ENCODE results near the gene CASTOR1.
"Not testable (repeated sequence)": the region's sequence is repeated elsewhere in the genome, so short reads cannot be mapped to it uniquely, and the experiment has no call there.

Gene CASTOR1

DNA sequence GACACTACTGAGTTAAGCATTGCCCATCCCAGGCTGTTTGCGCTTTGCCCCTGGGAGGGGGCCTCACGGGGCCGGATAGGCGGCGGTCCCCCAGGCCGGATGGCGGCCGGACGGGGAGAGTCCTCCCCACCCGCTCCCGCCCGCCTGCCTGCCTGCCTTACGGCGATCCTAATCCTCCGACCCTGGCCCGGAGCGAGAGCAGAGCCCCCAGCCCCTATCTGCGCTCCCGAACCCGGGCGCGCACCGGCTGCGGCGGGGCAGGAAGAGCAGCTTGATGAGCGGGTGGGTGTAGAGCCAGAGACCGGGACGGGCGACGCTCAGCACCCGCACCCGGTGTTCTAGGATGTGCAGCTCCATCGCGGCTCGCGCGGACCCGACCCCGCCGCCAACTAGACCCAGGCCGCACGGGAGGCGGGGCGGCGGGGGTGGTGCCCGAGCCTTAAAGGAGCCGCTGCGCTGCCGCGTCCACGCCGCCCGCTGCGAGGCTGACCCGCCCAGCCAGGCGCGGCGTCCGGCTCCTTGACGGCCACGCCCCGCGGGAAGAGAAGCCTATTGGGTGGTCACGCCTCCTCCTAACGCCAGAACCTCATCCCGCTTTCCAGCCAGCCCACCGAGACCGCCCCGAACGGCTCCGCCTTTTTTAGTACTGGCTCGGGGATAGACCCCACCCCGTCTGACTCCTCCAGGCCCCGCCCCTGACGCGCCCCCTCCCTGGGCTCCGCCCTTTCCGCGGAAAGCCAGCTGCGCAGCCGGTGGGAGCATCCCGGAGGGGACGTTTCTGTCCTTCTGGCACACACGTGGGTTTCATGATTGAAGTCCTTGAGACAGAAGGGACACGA, at the start of gene CASTOR1:
Gene CASTOR1, minus strand, starts transcription at position 365 of the 839 bp plus-strand sequence. Its CDS starts 8 bp downstream, at position 357.
- peak; percentile 86 for DNase-seq

GRCh38 chr22:30338802-30339201, 49.5 kb upstream of the CASTOR1 start:
- no peak for DNase-seq

GRCh38 chr22:30338341-30338740, 49.0 kb upstream of the CASTOR1 start:
- DNase-seq, result not testable (repeated sequence)

DNA sequence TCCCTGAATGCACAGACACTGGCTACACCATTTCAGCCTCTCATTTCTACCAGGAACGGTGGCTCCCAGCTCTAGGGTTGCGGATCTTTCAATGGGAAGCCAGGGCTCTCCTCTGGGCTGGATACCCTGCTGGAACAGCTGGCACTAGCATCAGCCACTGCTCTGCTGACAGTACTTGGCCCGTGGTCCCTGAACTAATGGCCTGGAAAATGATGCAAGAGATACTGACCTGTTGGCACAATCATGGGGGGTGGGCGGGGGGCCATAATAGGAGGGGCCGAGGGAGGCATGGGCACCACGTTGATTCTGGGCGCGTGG, 48.1 kb upstream of the CASTOR1 start:
- no peak for DNase-seq

- DNase-seq, result no peak
These were observed 47.6 kb upstream of the CASTOR1 start for GRCh38 chr22:30336752-30337460.

DNA sequence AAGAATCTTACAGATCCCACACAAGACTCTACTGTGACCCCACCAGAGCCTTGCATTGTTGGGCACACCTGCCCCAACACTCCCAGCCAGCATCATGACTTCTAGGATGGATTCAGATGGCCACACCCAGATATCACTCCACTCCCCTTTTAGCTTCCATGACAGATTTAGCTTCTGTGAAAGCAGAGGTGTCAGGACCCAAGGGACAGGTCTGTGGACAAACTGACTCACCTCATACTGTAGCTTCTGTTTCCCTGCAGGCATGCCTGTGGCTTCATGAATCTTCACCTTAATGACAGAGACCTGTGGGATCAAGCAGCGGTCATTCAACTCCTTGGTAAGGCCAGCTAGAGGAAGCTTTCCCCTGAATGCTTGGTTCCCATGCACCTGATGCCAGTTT, 45.9 kb upstream of the CASTOR1 start:
- DNase-seq, result no peak

GRCh38 chr22:30334646-30335045, 45.3 kb upstream of the CASTOR1 start:
- DNase-seq, result no peak

GRCh38 chr22:30333707-30334087, 44.4 kb upstream of the CASTOR1 start:
- no peak for DNase-seq

DNA sequence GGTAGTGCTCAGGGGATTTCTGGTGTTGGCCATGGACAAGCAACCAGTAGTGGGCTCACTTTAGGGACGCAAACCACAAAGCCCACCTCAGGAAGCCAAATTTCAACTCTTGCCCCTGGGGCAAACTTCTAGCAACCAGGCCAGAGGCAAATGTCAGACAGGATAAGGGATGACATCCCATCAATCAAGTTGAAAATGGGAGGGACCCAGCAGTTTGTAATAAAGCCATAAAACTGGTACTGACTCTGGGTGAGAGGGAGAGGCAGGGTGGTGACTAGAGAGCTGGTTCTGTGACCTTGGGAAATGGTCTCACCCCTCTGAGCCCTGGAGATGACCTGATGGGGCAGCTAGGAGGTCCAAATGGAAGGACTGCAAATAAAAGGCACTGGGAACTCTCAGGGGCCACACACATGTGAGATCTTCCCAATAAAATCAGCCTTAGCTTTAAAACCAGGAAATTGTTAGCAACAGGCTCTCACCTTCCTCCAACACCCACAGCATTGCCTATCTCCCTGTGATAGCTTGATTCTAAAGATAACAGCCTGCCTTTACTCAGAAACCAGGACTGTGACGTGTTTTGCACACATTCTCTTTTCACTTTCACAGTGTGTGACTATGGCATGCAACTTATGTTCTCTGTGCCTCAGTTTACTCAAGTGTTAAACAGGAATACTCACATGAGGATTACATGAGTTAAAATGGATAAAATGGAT, 43.8 kb upstream of the CASTOR1 start:
- no peak for DNase-seq

DNA sequence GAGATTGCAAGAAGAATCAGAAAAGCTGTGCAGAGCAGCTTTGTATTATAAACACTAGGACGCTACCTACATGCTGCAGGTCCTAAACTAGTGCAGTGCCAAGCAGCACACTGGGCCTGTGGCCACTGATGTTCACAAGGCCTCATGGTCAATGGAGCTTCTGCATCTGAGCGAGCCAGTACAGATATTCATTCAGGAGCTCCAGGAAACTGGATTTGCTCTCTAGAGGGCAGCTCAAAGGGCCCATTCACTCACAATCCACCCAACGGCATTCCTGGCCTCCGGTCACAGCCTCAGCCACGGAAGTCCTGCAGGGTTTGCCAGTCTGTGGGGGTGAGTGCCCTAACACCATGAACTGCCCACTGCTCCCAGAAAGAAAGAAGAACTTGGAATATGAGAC, 43.2 kb upstream of the CASTOR1 start:
- no peak for DNase-seq

DNA sequence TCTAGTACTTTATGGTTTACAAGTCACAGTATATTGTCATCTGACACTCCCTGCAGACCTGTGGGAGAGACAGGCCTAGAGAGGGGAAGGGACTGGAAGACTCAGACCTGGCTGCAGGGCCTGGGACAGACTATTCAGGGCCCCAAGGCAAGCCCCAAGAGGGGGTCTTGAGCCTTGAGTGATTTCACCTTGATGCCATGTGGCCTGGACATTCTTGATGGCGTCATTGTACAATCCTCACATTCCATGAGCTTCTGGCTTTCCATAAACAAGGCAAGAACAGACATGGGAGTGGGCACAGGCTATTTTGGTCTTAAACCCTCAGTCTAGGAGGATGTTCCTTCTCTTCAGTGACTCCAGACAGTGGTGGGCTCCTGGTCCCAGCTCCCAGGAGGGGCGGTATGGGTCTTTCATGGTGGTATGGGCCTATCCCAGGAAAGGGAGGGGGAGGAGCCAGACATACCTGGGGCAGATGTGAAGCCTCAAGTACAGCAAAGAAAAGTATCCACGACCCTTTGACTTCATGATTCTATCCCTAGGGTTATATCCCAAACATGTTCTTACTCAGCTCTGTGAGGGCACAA, 39.3 kb upstream of the CASTOR1 start:
- no peak for DNase-seq

- DNase-seq, result no peak
These were observed 38.6 kb upstream of the CASTOR1 start for GRCh38 chr22:30327864-30328345.

- peak; percentile 72 for DNase-seq
These were observed 37.5 kb upstream of the CASTOR1 start, which contains the start of gene TBC1D10A for GRCh38 chr22:30326706-30327362. Gene TBC1D10A, minus strand, starts transcription at chr22:30326941. Its CDS starts 60 bp downstream, at chr22:30326881.

DNA sequence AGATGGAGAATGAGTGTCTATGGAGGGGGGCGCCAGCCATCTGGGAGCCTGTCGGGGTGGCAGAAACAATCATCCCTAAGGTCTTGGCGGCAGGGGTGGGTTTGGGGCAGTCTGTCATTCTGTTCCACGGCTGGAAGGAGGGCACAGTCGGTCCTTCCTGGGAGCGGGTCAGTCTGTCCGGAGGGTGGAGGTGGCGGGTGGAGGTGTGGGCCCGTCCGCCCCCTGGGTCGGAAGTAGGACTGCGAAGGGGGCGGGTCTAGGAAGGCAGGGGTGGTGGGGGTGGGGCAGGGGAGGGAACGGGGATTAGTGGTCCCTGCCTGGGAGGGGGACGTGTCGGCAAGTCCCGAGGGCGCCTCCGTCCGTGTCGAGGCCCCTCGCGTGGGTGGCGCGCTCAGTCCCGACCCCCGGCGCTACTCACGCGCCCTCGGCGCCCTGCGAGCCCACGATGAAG, 37.0 kb upstream of the CASTOR1 start:
- no peak for DNase-seq

GRCh38 chr22:30325724-30326254, 36.5 kb upstream of the CASTOR1 start:
- no peak for DNase-seq

- DNase-seq, result no peak
These were observed 35.9 kb upstream of the CASTOR1 start for GRCh38 chr22:30325065-30325720.

DNA sequence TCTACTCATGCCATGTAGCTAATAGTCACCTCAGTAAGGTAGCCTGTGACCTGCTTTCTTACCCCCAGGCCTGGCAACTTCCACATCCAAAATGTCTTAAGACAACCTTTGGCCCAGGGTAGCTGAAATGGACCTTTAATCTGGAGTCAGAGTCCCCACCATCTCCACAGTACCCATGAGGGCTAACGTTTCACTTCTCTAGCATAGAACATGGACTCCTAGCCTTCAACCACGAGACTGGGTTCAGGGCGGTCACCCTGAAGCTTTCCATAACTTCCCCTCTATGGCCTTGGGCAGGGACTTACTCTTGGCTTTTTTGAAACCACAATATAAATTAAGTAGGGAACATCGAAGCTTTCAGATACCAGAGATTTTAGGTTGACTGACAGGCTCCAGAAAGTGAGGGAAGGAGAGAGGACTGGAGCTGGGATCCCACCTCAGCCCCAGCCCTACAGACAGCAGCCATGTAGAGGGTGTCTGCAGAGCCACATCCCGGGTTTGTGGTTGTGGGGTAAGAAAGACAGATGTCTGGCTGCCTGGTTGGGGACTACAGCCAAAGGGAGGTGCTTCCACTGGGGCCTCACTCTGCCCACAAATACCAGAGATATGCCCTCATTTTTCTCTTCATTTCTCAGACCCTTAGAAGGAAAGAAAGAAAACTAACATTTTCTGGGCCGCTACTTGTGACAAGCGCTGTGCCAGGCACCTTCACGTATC, 34.9 kb upstream of the CASTOR1 start:
- DNase-seq, result no peak

DNA sequence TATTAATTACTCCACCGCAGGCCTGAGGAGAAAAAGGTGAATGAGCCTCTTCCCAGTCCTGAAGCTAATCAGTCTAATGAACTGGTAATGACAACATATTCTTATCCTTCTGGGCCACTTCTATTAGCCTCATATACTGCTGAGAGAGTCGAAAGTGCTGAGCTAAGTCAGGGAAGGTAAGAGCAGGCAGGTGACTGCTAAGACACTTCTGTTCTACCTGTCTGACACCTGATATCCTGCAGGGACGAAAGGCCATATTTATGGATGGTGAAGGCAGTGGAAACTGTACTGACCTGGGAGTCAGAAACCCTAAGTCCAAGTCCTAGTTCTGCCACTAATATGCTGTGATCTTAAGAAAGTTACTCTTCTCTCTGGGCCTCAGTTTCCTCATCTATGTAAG, 33.9 kb upstream of the CASTOR1 start:
- DNase-seq, result no peak

DNA sequence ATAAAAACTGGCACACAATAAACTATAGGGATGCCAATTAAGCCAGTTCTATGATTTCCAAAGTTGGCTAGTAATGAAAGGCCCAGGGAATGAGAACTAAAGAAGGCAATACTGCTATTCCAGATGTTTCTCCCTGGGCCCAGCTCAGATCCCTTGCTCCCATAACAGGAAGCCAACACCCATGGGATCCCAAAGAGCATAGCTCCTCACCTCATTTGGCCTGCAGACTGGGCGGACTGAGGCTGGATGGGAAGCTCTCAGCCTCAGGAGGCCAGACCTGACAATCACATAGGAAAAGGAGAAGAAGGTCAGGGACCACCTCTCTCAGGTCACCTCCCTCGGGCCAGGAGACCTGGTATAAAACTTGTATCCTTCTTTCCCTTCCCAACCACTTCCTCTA, 32.2 kb upstream of the CASTOR1 start:
- DNase-seq, result no peak

DNA sequence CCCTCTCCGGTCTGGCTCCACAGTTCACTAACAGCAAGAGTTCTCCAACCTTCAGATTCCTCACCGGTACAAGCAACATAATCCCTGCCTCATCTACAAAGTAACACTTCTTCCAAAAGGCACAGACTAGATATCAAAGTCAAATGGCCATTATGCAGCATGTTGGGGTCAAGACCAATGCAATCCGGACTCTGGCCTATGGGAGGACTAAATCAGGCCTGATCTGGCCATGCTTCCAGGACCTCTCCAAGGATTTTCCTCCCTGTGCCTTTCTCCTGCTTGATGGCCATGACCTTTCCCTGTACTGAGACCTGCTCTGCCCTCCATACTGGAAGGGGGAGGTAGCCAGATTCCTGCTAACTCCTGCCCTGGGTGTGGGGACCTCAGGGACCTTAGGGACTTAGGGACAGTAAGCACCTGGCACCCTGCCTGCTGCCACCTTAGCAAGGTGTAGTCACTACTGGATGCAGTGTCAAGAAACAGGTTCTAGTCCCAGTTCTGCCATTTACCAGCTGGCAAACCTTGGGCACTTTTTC, 30.8 kb upstream of the CASTOR1 start:
- no peak for DNase-seq

Measured in NCI-H2029 treated with DMSO at 0.1 percent for 48 hours (cell line).